ACC112 (cell line): ENCODE measurements around the gene CAPN9.

Experiments
- H2AFZ ChIP-seq: fragments of 200-600 bp; sonication (generic); one replicate; pipeline ENCODE4 v1.6.0; 2017; ENCODE audit warnings: antibody characterized with exemption, low read length; ENCODE audit not compliant: unreplicated experiment
- H3K27ac ChIP-seq: fragments of 200-600 bp; sonication (generic); 2 replicates; pipeline ENCODE4 v1.5.1; 2014; ENCODE audit warnings: low read depth, mild to moderate bottlenecking, antibody characterized with exemption, low read length, moderate library complexity
- H3K27me3 ChIP-seq: fragments of 200-600 bp; sonication (generic); 2 replicates; pipeline ENCODE4 v1.6.1; 2014; ENCODE audit warnings: mild to moderate bottlenecking, antibody characterized with exemption, low read length, moderate library complexity, mixed read lengths; ENCODE audit not compliant: insufficient read depth
- H3K36me3 ChIP-seq: fragments of 200-600 bp; sonication (generic); 2 replicates; pipeline ENCODE4 v1.6.1; 2016; ENCODE audit warnings: mild to moderate bottlenecking, antibody characterized with exemption, low read length, moderate library complexity, mixed read lengths; ENCODE audit not compliant: insufficient read depth
- H3K4me1 ChIP-seq: fragments of 200-600 bp; sonication (generic); one replicate; pipeline ENCODE4 v1.6.1; 2016; ENCODE audit warnings: low read length, mixed read lengths; ENCODE audit not compliant: insufficient read depth, unreplicated experiment, control insufficient read depth
- H3K4me3 ChIP-seq: fragments of 200-600 bp; sonication (generic); 2 replicates; pipeline ENCODE4 v1.5.1; 2014; ENCODE audit warnings: mild to moderate bottlenecking, low read depth, low read length
- H3K79me2 ChIP-seq: fragments of 200-600 bp; sonication (generic); one replicate; pipeline ENCODE4 v1.6.0; 2016; ENCODE audit warnings: low read length; ENCODE audit not compliant: control insufficient read depth, unreplicated experiment, insufficient read depth

Gene CAPN9

DNA sequence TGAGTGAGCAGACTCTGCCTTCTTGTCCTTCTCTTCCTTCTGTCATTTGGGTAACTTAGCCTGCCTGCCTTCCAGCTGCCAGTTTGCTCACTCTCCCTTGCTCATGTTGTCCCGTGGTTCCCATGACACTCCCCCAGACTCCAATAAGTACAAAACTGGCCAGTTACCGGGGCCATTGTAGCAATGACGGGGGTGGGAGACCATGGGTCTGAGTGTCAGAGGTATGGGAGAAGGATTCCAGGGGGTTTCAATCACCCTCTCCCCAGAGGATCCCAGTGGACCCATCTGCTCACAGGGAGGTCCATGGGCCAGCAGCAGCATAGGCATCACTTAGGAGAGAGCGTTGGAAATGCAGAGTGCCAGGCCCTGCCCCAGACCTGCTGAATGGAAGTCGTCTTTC is 51.3 kb downstream of the CAPN9 start:
- no peaks in the 10 kb centered on the region for H3K79me2 ChIP-seq
- no peak overlapping the region for H3K27ac ChIP-seq
- no peak overlapping the region for H2AFZ ChIP-seq
- no peaks in the 10 kb centered on the region for H3K36me3 ChIP-seq
- H3K27me3 ChIP-seq: no peaks in the 10 kb centered on the region; the same call in 1 of the 2 replicates
- H3K4me1 ChIP-seq: no peaks in the 10 kb centered on the region
- H3K4me3 ChIP-seq: no peak overlapping the region

DNA sequence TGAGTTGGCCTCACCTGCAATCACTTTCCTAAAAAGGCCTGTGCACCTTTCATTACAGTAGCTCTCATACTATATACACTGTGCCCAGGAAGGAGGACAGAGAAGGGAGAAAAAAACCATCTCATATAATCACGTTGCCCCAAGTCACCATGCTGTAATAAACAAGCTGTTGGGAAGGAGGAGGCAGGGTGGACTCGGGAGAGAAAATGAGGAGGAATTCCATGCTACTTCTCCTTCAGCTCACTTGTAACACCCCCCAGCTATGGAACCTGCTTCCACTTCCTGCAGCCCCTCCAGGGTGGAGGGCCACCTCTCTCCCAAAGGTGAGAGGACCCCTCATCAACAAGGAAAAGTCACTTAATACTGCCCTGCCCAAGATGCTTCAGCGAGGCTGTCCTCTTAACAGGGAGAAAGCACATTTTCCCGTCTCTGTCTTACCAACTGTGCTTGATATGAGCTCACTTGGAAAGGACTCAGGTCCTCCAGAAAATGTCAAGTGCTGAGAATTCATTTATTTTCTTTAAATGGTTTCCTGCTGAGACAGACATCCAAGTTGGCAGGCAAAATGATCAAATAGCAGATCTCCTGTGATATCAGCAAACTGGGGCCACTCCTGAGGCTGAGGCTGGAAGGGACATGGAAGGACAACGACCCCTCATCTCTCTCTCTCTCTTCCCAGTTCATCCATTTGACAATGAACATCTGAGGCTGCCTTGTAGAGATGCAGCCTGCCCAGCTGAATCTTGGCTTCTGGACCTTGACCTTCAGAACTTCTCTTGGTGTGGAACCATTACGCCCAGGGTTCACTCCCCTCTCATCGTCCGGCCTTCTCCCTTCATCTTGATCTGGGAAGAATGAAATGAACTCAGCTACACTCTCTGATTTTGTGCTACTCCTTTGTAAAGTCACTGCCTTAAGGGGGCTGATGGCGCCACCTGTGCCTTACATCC is 54.0 kb downstream of the CAPN9 start:
- Histone ChIP-seq H3K27me3 (no peaks in the 10 kb centered on the region; the same call in 1 of the 2 replicates), H2AFZ (no peak overlapping the region), H3K27ac (no peak overlapping the region), H3K36me3 (no peaks in the 10 kb centered on the region), H3K79me2 (no peaks in the 10 kb centered on the region), H3K4me3 (no peak overlapping the region), H3K4me1 (no peaks in the 10 kb centered on the region)

DNA sequence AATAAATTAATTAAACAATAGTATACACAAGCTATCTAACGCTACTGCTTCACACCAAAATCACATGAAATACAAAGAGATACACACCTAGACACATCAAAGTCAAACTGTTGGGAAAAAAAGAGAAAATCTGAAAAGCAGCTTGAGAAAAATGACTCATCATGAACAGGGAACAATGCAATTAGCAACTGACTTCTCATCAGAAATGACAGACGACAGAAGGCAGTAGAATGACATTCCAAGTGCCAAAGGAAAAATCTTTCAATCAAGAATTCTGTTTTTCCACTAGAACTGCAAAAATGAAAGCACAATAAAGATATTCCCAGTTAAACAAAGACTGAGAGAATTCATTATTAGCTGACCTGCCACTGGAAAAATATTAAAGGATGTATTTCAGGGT is 57.2 kb downstream of the CAPN9 start:
- Histone ChIP-seq H2AFZ (no peak overlapping the region), H3K4me1 (no peaks in the 10 kb centered on the region), H3K27ac (no peak overlapping the region), H3K27me3 (no peaks in the 10 kb centered on the region), H3K79me2 (no peaks in the 10 kb centered on the region), H3K4me3 (no peak overlapping the region), H3K36me3 (no peaks in the 10 kb centered on the region)

DNA sequence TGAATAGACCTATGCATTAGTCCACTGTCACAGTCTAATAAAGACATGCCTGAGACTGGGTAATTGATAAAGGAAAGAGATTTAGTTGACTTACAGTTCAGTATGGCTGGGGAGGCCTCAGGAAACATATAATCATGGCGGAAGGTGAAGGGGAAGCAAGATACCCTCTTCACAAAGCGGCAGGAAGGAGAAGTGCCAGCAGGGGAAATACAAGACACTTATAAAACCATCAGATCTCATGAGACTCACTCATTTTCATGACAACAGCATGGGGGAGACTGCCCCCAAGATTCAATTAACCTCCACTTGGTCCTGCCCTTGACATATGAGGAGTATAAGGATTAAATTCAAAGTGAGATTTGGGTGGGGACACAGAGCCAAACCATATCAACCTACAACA is 59.4 kb downstream of the CAPN9 start:
- H2AFZ ChIP-seq: no peak overlapping the region
- no peaks in the 10 kb centered on the region for H3K4me1 ChIP-seq
- no peaks in the 10 kb centered on the region for H3K79me2 ChIP-seq

DNA sequence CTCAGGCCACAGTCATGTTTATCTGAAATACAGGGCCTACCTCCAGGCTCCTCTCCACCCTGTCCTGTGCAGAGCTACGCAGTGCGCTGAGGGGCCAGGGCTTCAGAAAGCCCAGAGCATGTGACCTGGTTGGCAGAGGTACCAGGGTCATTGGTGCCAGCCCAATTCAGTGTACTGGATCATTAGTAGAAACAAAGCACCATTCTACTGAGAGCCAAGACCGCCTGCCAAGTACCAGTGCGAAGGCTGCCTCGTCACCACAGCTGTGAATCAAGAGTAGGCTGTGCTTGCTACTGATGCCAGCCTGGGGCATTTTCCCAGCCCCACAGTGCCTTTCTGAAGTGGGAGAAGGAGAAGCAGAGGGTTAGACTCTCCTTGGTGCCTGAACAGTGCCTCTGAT is 59.8 kb downstream of the CAPN9 start:
- H3K4me3 ChIP-seq: no peak overlapping the region
- H3K79me2 ChIP-seq: no peaks in the 10 kb centered on the region
- no peaks in the 10 kb centered on the region for H3K36me3 ChIP-seq
- H3K27me3 ChIP-seq: no peaks in the 10 kb centered on the region
- no peaks in the 10 kb centered on the region for H3K4me1 ChIP-seq
- no peak overlapping the region for H2AFZ ChIP-seq
- no peak overlapping the region for H3K27ac ChIP-seq

More for the DNA sequence above, 59.4 kb downstream of the CAPN9 start:
- Histone ChIP-seq H3K27me3 (no peaks in the 10 kb centered on the region), H3K4me3 (no peak overlapping the region), H3K27ac (no peak overlapping the region), H3K36me3 (no peaks in the 10 kb centered on the region)

DNA sequence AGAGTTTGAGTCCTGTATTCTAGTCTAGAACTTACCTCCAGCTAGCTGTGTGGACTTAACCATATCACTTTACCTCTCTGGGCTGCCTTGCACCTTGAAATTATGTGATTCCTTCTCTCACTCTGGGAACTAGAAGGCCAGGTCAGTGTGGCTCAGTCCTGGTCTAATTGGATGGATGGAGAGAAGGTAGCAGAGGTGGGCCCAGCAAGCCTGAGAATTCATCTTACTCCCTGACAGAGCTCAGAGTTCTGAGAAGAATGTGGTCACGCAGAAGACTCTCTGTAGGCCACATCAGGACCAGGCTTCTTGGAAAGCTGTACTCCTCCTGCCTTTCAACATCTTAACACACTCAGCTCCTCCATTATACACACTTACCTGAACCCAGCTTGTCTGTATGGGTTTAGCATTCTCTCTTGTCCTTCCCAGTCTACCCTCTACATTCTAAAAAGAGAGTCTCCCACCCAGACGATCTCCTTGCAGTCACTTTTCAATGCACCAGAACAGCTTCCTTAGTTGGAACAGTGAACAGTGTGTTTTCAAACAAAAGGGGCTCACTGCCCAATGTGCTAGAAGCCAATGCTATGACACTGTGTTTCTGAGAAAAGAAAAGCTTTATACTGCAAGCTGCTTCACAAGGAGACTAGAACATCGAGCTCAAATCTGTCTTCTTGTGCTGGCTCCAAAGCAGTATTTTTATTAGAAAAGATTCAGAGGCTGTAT is 60.5 kb downstream of the CAPN9 start:
- no peaks in the 10 kb centered on the region for H3K4me1 ChIP-seq
- H3K27ac ChIP-seq: no peak overlapping the region

DNA sequence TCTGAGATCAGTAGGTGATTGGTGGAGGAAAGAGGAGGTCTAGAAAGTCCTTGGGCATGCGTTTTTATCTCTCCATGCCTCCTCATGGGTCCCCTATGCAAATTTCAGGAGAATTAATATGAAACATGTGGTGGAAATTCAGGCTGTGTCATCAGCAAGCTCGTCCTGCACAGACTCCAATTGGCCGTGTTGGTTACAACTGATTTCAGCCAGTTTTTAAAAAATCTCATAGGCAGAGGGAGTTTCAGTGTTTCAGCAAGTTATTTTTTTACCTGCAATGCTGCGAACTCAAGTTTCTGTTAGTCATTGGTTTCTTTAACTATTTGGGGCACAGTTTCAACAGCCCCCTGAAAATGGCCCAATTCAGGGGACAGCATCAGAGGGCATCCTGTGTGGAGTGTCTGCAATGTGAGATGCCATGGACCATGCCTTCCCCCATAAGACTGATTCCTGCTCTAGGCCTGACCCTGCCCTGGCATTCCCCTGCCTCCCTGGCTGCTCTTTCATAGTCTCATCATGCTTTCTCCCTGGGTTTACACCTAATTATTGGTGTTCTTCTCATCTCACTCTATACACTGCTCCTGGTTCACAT is 61.2 kb downstream of the CAPN9 start:
- Histone ChIP-seq H3K4me1 (no peaks in the 10 kb centered on the region), H2AFZ (no peak overlapping the region), H3K4me3 (no peak overlapping the region), H3K36me3 (no peaks in the 10 kb centered on the region), H3K79me2 (no peaks in the 10 kb centered on the region), H3K27ac (no peak overlapping the region), H3K27me3 (peaks cover 6% of the 10 kb centered on the region; the same call in 1 of the 2 replicates)

More for the DNA sequence above, 60.5 kb downstream of the CAPN9 start:
- Histone ChIP-seq H3K36me3 (no peaks in the 10 kb centered on the region), H2AFZ (no peak overlapping the region), H3K27me3 (peaks cover 6% of the 10 kb centered on the region; the same call in 1 of the 2 replicates), H3K79me2 (no peaks in the 10 kb centered on the region), H3K4me3 (no peak overlapping the region)

DNA sequence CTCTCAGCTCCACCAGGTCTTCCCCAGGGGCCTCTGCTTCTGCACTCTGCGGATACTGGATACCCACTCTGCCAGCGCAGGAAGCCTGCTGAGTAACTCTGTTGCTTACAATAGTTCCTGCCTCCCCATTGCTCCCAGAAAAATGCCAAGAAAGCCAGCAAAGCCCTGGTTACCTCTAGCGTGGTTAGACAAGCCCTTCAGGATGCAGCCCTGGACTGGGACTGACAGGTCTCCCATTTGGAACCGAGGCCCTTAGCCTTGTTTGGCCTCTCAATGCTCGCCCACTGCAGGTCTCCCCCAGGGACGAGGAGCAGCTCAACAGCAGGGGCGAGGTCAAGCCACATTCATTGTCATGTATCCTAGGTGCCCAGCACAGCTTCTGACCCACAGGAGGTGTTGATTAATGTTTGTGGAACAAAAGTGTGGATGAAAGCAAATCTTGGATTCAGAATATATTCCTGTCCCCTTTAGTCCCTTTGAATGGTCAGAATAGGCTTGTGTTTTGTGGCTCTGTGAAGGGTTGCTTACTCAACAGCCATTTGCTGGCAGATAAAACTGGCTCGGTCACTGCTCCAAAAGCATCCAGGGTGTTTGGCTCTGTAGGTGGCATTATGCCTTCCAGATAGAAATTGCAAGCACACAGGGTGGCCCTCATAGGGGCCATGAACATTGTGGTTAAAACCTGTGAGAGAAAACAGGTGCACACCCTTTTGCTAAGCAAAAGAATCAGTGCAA is 62.2 kb downstream of the CAPN9 start:
- H3K4me3 ChIP-seq: no peak overlapping the region
- no peaks in the 10 kb centered on the region for H3K4me1 ChIP-seq
- H3K36me3 ChIP-seq: no peaks in the 10 kb centered on the region
- H3K27ac ChIP-seq: no peak overlapping the region
- peaks cover 9% of the 10 kb centered on the region; the same call in 1 of the 2 replicates for H3K27me3 ChIP-seq
- H2AFZ ChIP-seq: no peak overlapping the region
- H3K79me2 ChIP-seq: no peaks in the 10 kb centered on the region

DNA sequence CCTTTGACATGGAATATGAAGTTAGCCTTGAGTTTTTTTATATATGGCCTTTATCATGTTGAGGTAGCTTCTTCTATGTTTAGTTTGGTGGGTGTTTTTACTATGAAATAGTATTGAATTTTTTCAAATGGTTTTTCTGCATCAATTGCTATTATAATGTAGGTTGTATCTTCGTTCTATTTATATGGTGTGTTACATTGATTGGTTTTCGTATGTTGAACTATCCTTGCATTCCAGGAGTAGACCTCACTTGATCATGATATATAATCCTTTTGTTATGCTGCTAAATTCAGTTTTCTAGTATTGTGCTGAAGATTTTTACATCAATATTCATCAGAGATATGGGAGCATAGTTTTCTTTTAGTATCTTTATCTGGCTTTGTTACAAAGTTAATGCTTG is 65.4 kb downstream of the CAPN9 start:
- no peaks in the 10 kb centered on the region for H3K4me1 ChIP-seq

More for the DNA sequence above, 65.4 kb downstream of the CAPN9 start:
- Histone ChIP-seq H3K36me3 (no peaks in the 10 kb centered on the region), H2AFZ (no peak overlapping the region), H3K4me3 (no peak overlapping the region), H3K27ac (no peak overlapping the region), H3K27me3 (peaks cover 30% of the 10 kb centered on the region; the same call in 1 of the 2 replicates), H3K79me2 (no peaks in the 10 kb centered on the region)
